Esophagus squamous epithelium (tissue), 5 donors: ENCODE measurements around the gene STK10. TPM values are rescaled to one million over a fixed set of nuclear protein-coding genes. Genes with fewer than 3 reads are reported as not detected.

ENCODE experiments used
- DNase-seq: peaks from one replicate; lab custom pipeline; 2025; lab: John Stamatoyannopoulos, UW
- H3K27ac ChIP-seq, 4 donors: fragments of 200-600 bp; sonication (generic); one replicate each; pipeline ENCODE4 v1.5.1; 2016 to 2019; ENCODE audit warnings: mild to moderate bottlenecking in 1 of 4
- H3K27me3 ChIP-seq, 4 donors: fragments of 200-600 bp; sonication (generic); 1 replicate in 3 of 4; 2 replicates in 1 of 4; pipeline versions ENCODE4 v1.5.1 to v1.6.0; 2017 to 2021; ENCODE audit warnings: antibody characterized with exemption in 1 of 4
- H3K36me3 ChIP-seq, 3 donors: fragments of 200-600 bp; sonication (generic); one replicate each; pipeline ENCODE4 v1.5.1; 2016 to 2019
- H3K4me1 ChIP-seq, 3 donors: fragments of 200-600 bp; sonication (generic); one replicate each; pipeline ENCODE4 v1.5.1; 2017 to 2019
- H3K4me3 ChIP-seq, 4 donors: fragments of 200-600 bp; sonication (generic); 1 replicate in 3 of 4; 2 replicates in 1 of 4; pipeline ENCODE4 v1.5.1; 2016 to 2019; ENCODE audit warnings: mild to moderate bottlenecking in 2 of 4, moderate library complexity in 1 of 4
- H3K9me3 ChIP-seq, 3 donors: fragments of 200-600 bp; sonication (generic); one replicate each; pipeline ENCODE4 v1.5.1; 2016 to 2019
- POLR2A ChIP-seq, 4 donors: fragments of 450-650 bp; IDR thresholded peaks; one replicate each; pipeline ENCODE4 v1.6.1; 2017; ENCODE audit warnings: antibody characterized with exemption in 4 of 4, mild to moderate bottlenecking in 4 of 4, moderate library complexity in 3 of 4
- WGBS, 2 donors: methylation state at CpG; one replicate each; pipeline ENCODE4 v1.1.5; 2018; 5-methylcytosine and 5-hydroxymethylcytosine counted together
- intact Hi-C: fragments of 100-400 bp; cut with DNase I; formaldehyde crosslinking; loops from one replicate; pipeline ENCODE4 v1.15.0; 2022
- total RNA-seq, 4 donors: library from RNA; depleted of rRNA; stranded (reverse); fragments of >200 nt; gene quantifications; one replicate each; pipeline ENCODE4 v1.1.0, GENCODE V29; 2016
- TF ChIP-seq, protein P1 (sequence below), 6 experiments: fragments of 450-650 bp in 4 of 6; fragments of 200-600 bp in 2 of 6; sonication (generic) in 2 of 6; IDR thresholded peaks; one replicate each; pipeline ENCODE4 v1.5.1; 2016 to 2019; ENCODE audit warnings: antibody characterized with exemption in 6 of 6, mild to moderate bottlenecking in 4 of 6, moderate library complexity in 4 of 6
- donor health status: DM: yes; HTN: yes; CAD: no.

The STK10 gene
- total RNA-seq, 4 donors from 2014 or later = 5.4 to 15.6 (median 8.9) TPM

DNA sequence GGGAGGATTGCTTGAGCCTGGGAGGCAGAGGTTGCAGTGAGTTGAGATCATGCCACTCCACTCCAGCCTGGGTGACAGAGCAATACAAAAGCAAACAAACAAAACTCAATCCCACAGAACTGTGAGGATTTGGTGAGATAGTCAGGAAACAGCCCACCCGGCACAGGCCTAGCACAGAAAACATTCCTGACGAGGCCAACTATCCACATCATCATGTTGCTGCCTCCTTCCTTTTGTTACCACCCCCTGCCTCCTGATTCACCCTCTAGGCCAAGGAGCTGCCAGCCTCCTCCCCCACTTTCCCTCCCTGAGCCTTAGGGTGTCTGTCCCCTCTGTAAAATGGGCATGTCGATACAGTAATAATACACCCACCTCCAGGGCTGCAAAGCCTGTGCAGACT, 39.0 kb downstream of the STK10 start:
- peaks cover 5 to 30% (median 8%) of the 10 kb centered on the region in 3 donors for H3K4me1 ChIP-seq
- H3K9me3 ChIP-seq = no peaks in the 10 kb centered on the region
- H3K27me3 ChIP-seq = no peaks in the 10 kb centered on the region
- no peak for DNase-seq
- peaks cover 0 to 17% (median 0%) of the 10 kb centered on the region in 3 donors for H3K36me3 ChIP-seq
- no peak for TF ChIP-seq POLR2A (IDR thresholded peaks at IDR 0.05)
- TF ChIP-seq, protein P1, sequence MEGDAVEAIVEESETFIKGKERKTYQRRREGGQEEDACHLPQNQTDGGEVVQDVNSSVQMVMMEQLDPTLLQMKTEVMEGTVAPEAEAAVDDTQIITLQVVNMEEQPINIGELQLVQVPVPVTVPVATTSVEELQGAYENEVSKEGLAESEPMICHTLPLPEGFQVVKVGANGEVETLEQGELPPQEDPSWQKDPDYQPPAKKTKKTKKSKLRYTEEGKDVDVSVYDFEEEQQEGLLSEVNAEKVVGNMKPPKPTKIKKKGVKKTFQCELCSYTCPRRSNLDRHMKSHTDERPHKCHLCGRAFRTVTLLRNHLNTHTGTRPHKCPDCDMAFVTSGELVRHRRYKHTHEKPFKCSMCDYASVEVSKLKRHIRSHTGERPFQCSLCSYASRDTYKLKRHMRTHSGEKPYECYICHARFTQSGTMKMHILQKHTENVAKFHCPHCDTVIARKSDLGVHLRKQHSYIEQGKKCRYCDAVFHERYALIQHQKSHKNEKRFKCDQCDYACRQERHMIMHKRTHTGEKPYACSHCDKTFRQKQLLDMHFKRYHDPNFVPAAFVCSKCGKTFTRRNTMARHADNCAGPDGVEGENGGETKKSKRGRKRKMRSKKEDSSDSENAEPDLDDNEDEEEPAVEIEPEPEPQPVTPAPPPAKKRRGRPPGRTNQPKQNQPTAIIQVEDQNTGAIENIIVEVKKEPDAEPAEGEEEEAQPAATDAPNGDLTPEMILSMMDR (IDR thresholded peaks at IDR 0.05) = no peak
- 69 to 97% methylated on average over 3 of the region's 3 CpGs for WGBS, 2 donors
- intact Hi-C loops = no loop called here
- no peak overlapping the region for H3K4me3 ChIP-seq
- H3K27ac ChIP-seq = no peak overlapping the region

DNA sequence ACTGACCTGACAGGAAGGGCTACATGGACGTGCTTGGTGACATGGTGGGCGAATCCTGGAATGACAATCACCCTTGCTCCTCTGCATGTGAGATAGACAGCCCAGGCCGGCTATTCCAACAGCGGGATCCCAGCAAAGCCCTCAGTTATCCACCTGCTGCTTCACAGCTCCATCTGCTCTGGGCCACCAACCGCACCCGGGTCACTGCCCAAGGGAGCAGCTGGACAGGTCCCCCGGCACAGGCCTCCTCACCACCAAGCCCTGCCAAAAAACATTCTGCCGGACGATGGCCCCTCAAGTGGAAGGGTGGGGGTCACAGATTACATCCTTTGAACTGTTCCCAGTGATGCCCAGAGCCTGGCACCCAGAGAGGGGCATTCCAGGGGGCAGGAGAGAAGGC, 39.6 kb downstream of the STK10 start:
- Histone ChIP-seq H3K4me1 (peaks cover 5 to 34% (median 8%) of the 10 kb centered on the region in 3 donors), H3K36me3 (peaks cover 0 to 15% (median 0%) of the 10 kb centered on the region in 3 donors), H3K9me3 (no peaks in the 10 kb centered on the region), H3K27ac (no peak overlapping the region), H3K4me3 (no peak overlapping the region), H3K27me3 (no peaks in the 10 kb centered on the region)
- DNase-seq = no peak
- intact Hi-C loops = no loop called here
- 85 to 90% methylated on average over 4 to 6 of the region's 9 CpGs for WGBS, 2 donors
- TF ChIP-seq POLR2A (IDR thresholded peaks at IDR 0.05) = no peak
- TF ChIP-seq, protein P1 (IDR thresholded peaks at IDR 0.05) = no peak

DNA sequence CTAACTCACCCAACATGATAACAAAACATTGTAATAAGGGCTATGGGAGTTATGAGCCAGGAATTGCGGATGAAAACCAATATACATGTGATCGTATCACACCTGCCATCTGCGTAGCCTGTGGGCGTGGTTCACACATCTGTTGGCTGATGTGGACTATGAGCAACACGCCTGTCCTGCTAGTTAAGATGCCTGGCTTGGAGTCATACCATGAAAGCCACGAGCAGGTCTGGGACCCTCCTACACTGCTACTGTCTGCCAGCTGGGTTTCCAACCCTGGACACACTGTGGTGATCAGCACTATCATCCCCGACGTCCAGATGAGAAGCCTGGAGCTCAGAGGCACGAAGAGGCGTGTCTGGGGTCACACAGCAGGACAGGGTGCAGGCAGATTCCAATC, 40.2 kb downstream of the STK10 start:
- TF ChIP-seq, protein P1 (IDR thresholded peaks at IDR 0.05) = no peak
- TF ChIP-seq POLR2A (IDR thresholded peaks at IDR 0.05) = no peak
- no peak for DNase-seq
- no peak overlapping the region for H3K4me3 ChIP-seq
- H3K27me3 ChIP-seq = no peaks in the 10 kb centered on the region
- H3K36me3 ChIP-seq = peaks cover 0 to 11% (median 0%) of the 10 kb centered on the region in 3 donors
- H3K9me3 ChIP-seq = no peaks in the 10 kb centered on the region
- no peak overlapping the region for H3K27ac ChIP-seq
- H3K4me1 ChIP-seq = peaks cover 5 to 37% (median 8%) of the 10 kb centered on the region in 3 donors
- 67 to 94% methylated on average over 6 to 8 of the region's 10 CpGs for WGBS, 2 donors
- intact Hi-C loops = no loop called here

DNA sequence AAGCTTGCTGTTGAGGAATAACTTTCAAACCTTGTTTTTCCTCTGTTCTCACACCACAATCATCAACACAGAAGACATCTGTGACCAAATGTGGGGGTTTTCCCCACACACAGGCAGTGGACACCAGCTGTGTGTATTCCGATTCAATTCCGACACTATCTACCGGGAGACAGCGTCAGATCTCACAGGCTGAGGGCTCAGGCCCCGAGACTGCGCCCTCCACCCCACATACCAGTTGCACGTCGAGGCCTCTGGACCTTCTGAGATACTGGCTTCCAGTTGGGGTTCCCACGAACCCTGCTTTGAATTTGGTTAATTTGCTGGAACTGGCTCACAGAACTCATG, 41.3 kb downstream of the STK10 start:
- intact Hi-C loops = no loop called here
- H3K4me1 ChIP-seq = peaks cover 5 to 37% (median 8%) of the 10 kb centered on the region in 3 donors
- H3K9me3 ChIP-seq = no peaks in the 10 kb centered on the region
- whole genome bisulfite sequencing, 2 donors = 95 to 98% methylated on average over 9 of the region's 9 CpGs
- no peak overlapping the region for H3K27ac ChIP-seq
- no peak for TF ChIP-seq POLR2A (IDR thresholded peaks at IDR 0.05)
- TF ChIP-seq, protein P1 (IDR thresholded peaks at IDR 0.05) = no peak
- no peak overlapping the region for H3K4me3 ChIP-seq
- no peak for DNase-seq
- H3K36me3 ChIP-seq = peaks cover 0 to 11% (median 0%) of the 10 kb centered on the region in 3 donors
- H3K27me3 ChIP-seq = no peaks in the 10 kb centered on the region

DNA sequence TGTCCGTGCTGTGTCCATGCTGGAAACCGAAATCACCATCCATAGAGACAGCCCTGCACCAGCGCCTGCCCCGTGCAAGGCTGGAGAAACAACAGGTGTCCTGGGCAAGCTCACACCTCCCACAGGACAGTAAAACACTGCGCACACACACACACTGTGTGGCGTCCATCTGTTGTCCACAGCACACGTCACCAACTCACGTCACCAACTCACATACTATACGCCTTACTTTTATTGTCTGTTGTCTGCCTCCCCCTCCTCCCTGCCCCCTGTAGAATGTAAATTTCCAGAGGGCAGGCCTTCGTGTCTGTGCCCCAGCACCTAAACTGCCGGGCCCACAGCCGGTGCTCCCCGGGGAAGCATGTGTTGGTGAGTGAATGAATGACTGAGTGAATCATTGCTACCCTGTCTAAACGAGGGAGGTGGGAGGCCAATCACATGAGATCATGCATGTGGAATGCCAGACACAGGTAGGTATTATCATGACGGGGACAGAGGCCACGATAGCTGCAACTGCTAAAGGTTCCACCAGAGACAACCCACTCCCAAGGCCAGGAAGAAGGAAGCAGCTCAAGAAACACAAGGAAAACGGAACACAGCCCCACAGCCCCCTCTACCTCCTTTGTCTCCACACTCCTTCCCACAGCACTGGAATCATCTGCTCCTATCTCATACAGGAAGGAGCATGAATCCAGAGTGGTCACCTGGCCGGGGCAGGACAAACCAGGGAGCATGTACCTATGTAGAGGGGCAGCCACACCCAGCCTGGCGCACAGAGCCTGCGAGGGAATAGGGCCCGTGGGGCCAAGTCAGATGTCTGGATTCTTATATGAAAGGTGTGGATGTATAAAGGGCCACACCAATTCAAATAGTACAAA, 41.9 kb downstream of the STK10 start:
- peaks cover 0 to 11% (median 0%) of the 10 kb centered on the region in 3 donors for H3K36me3 ChIP-seq
- WGBS, 2 donors = 77 to 86% methylated on average over 12 to 17 of the region's 21 CpGs
- H3K27ac ChIP-seq = no peak overlapping the region
- H3K4me1 ChIP-seq = peaks cover 5 to 33% (median 8%) of the 10 kb centered on the region in 3 donors
- TF ChIP-seq, protein P1 (IDR thresholded peaks at IDR 0.05) = no peak
- no peak for TF ChIP-seq POLR2A (IDR thresholded peaks at IDR 0.05)
- no peaks in the 10 kb centered on the region for H3K27me3 ChIP-seq
- intact Hi-C loops = no loop called here
- no peaks in the 10 kb centered on the region for H3K9me3 ChIP-seq
- H3K4me3 ChIP-seq = no peak overlapping the region
- no peak for DNase-seq
